ENCODE results near the gene USP34. TPM values are rescaled to one million over a fixed set of nuclear protein-coding genes. Genes with fewer than 3 reads are reported as not detected.

Gene USP34
- total and polyA plus RNA-seq, 2 of the 8 experiments (the other 6 are each of a cell fraction or from before 2014, with no cell fraction given): 56.7 to 91.7 TPM

GRCh38 chr2:61181382-61182058, 289.4 kb downstream of the USP34 start:
- no peak overlapping the region for H3K27ac ChIP-seq (ENCODE audit: low read depth, low read length)
- TF ChIP-seq CEBPB (IDR thresholded peaks at IDR 0.05; ENCODE audit: low read depth, low read length) (no peak), EP300 (IDR thresholded peaks at IDR 0.05; ENCODE audit: borderline replicate concordance in 1 of 2, low read depth in 2 of 2, low read length in 2 of 2) (no peak), YY1 (IDR thresholded peaks at IDR 0.05; ENCODE audit: low read depth, low read length) (no peak), EGR1 (IDR thresholded peaks at IDR 0.05; ENCODE audit: borderline replicate concordance, low read depth, low read length) (no peak), GABPA (IDR thresholded peaks at IDR 0.05; ENCODE audit: borderline replicate concordance, insufficient read depth, low read length) (no peak), SP2 (IDR thresholded peaks at IDR 0.05; ENCODE audit: low read length) (no peak), HDAC6 (IDR thresholded peaks at IDR 0.05; ENCODE audit: low read depth, low read length) (no peak), JUND (IDR thresholded peaks at IDR 0.05; ENCODE audit: low read length) (no peak), KDM4A (IDR thresholded peaks at IDR 0.05; ENCODE audit: low read depth, low read length, severe bottlenecking) (no peak), KDM1A (IDR thresholded peaks at IDR 0.05; ENCODE audit: borderline replicate concordance, low read length) (no peak), BCL11A (IDR thresholded peaks at IDR 0.05; ENCODE audit: low read depth in 2 of 2, low read length in 2 of 2) (no peak), CHD1 (IDR thresholded peaks at IDR 0.05; ENCODE audit: low read depth, low read length) (no peak)
- TF ChIP-seq, protein P1, sequence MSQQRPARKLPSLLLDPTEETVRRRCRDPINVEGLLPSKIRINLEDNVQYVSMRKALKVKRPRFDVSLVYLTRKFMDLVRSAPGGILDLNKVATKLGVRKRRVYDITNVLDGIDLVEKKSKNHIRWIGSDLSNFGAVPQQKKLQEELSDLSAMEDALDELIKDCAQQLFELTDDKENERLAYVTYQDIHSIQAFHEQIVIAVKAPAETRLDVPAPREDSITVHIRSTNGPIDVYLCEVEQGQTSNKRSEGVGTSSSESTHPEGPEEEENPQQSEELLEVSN (IDR thresholded peaks at IDR 0.05): no peak

More at GRCh38 chr2:61181382-61182058, 289.4 kb downstream of the USP34 start:
- peaks cover 7% of the 10 kb centered on the region for H3K23me2 ChIP-seq (ENCODE audit: low read depth, low read length)
- H2BK12ac ChIP-seq (ENCODE audit: low read depth, low read length): no peak overlapping the region
- peaks cover 7 to 11% (median 9%) of the 10 kb centered on the region in 4 experiments; a peak in 6 of 7 replicates for H3K4me1 ChIP-seq (replicated peaks in 1 of 4; ENCODE audit: control insufficient read depth in 3 of 4, insufficient read depth in 4 of 4, low read length in 3 of 4)
- H3K36me3 ChIP-seq (ENCODE audit: control insufficient read depth in 2 of 4, insufficient read depth in 4 of 4, low read length in 3 of 4): peaks cover 14 to 66% (median 35%) of the 10 kb centered on the region in 4 experiments; a peak in 7 of 8 replicates
- H4K8ac ChIP-seq (ENCODE audit: extremely low read depth, insufficient read depth, low read length): no peak overlapping the region
- no peak overlapping the region for H3K14ac ChIP-seq (ENCODE audit: insufficient read length)
- CTCF ChIA-PET (ENCODE audit: partially characterized antibody): interaction anchor here (1.0 kb wide), 1 partner anchor 666 kb away, joined by 3 read pairs; no protein-coding TSS in a partner anchor
- H2BK15ac ChIP-seq (ENCODE audit: low read length): no peak overlapping the region
- H4K91ac ChIP-seq (replicated peaks; ENCODE audit: insufficient read length, low read length): no peak overlapping the region
- H3K79me1 ChIP-seq (ENCODE audit: low read depth, low read length): peaks cover 7% of the 10 kb centered on the region; the same call in 1 of the 2 replicates
- H3K27me3 ChIP-seq (replicated peaks in 1 of 4; ENCODE audit: control insufficient read depth in 3 of 4, extremely low read depth in 1 of 4, insufficient read depth in 3 of 4, low read length in 3 of 4): no peaks in the 10 kb centered on the region; a peak in 2 of 7 replicates
- no peak overlapping the region for H2BK120ac ChIP-seq (replicated peaks; ENCODE audit: low read depth, low read length)
- H4K20me1 ChIP-seq (replicated peaks in 1 of 2; ENCODE audit: control insufficient read depth in 1 of 2, insufficient read depth in 2 of 2, low read length in 2 of 2): peaks cover 4 to 5% of the 10 kb centered on the region in 2 experiments
- peak in 1 of 2 experiments; percentile 34 for DNase-seq (ENCODE audit: low read depth in 1 of 2, low spot score in 2 of 2)
- no peak overlapping the region for H2BK5ac ChIP-seq (ENCODE audit: low read depth, low read length)
- no peak for FAIRE-seq
- H3K79me2 ChIP-seq (ENCODE audit: control insufficient read depth in 1 of 2, insufficient read depth in 2 of 2, low read length in 2 of 2): peaks cover 3 to 7% of the 10 kb centered on the region in 2 experiments; a peak in 1 of 4 replicates
- H3K4me3 ChIP-seq (ENCODE audit: extremely low read depth in 1 of 4, insufficient read depth in 2 of 4, low read depth in 3 of 4, low read length in 4 of 4): no peak overlapping the region
- no peak overlapping the region for H2AK5ac ChIP-seq (ENCODE audit: low read depth, low read length)
- H3K18ac ChIP-seq (ENCODE audit: extremely low read depth, low read length): no peak overlapping the region
- H2AFZ ChIP-seq (ENCODE audit: low read length): no peak overlapping the region
- no peaks in the 10 kb centered on the region for H3K9me3 ChIP-seq (ENCODE audit: insufficient read depth in 2 of 2, low read depth in 1 of 2, low read length in 1 of 2)
- WGBS, 2 experiments (ENCODE audit: extremely low coverage in 1 of 2, insufficient coverage in 1 of 2, insufficient read length in 1 of 2, insufficient replicate concordance in 2 of 2, low coverage in 1 of 2, low lambda C conversion rate in 2 of 2, missing lambda C conversion rate in 1 of 2): 84% methylated on average over 10 of the region's 10 CpGs; no CpG with 5 or more reads in 1 of the 2 experiments
- H3K23ac ChIP-seq (ENCODE audit: insufficient read length): no peak overlapping the region
- no peak overlapping the region for H3K4ac ChIP-seq (replicated peaks; ENCODE audit: insufficient read length, low read depth, low read length)
- no peak overlapping the region for H2BK20ac ChIP-seq (ENCODE audit: low read length)
- no peak overlapping the region for H3K56ac ChIP-seq (replicated peaks; ENCODE audit: insufficient read length, low read depth, low read length)
- no peak overlapping the region for H4K5ac ChIP-seq (ENCODE audit: insufficient read length, low read depth, low read length)
- no peak overlapping the region for H3K4me2 ChIP-seq (ENCODE audit: insufficient read depth in 1 of 2, low read depth in 2 of 2, low read length in 2 of 2)
- no peak overlapping the region for H3K9ac ChIP-seq (replicated peaks in 1 of 4; ENCODE audit: extremely low read depth in 1 of 4, low read depth in 3 of 4, low read length in 3 of 4)
- POLR2A ChIA-PET (ENCODE audit: partially characterized antibody): no interaction called here

All from H1 (cell line).